BJ (cell line): ENCODE measurements around the gene ARHGAP42. TPM values are rescaled to one million over a fixed set of nuclear protein-coding genes. Genes with fewer than 3 reads are reported as not detected.

Experiments
- CTCF ChIA-PET: fragments of 350-600 bp; formaldehyde crosslinking; extraction: SDS; loops from one replicate; lab custom pipeline; 2021; ENCODE audit warnings: antibody characterized with exemption, inconsistent platforms; lab: Yijun Ruan, JAX
- POLR2A ChIA-PET: fragments of 300-600 bp; sonication (Branson Sonifier 250); formaldehyde crosslinking; extraction: SDS; loops from one replicate; lab custom pipeline; 2021; ENCODE audit warnings: antibody characterized with exemption; lab: Charles Lee
- DNase-seq: peaks from one replicate; pipeline ENCODE4 v3.0.0-alpha.2; 2011; ENCODE audit warnings: low read depth
- H3K27me3 ChIP-seq: 2 replicates; pipeline ENCODE4 v1.6.0; 2011; ENCODE audit warnings: low read length; ENCODE audit not compliant: control insufficient read depth, insufficient read depth
- H3K36me3 ChIP-seq: 2 replicates; pipeline ENCODE4 v1.5.1; 2011; ENCODE audit warnings: low read length; ENCODE audit not compliant: control insufficient read depth, insufficient read depth
- H3K4me3 ChIP-seq: 2 replicates; pipeline ENCODE4 v1.5.1; 2011; ENCODE audit warnings: low read depth, mild to moderate bottlenecking, control low read depth, low read length
- CTCF ChIP-seq: IDR thresholded peaks from 2 replicates; pipeline ENCODE4 v1.5.1; 2011; ENCODE audit warnings: low read depth, mild to moderate bottlenecking, control low read depth, inconsistent platforms, low read length, moderate library complexity; ENCODE audit not compliant: insufficient read depth
- polyA plus RNA-seq: library from polyadenylated mRNA; depleted of rRNA; stranded (reverse); fragments of >200 nt; gene quantifications from 2 replicates; pipeline ENCODE4 v1.2.3, GENCODE V29; 2011

Gene ARHGAP42
- polyA plus RNA-seq, 1 experiment: 0.76 TPM

- CTCF ChIA-PET: interaction anchor here (1.2 kb wide), 1 partner anchor 18 kb away, joined by 3 read pairs; no protein-coding TSS in a partner anchor
- Histone ChIP-seq H3K36me3 (no peaks in the 10 kb centered on the region), H3K4me3 (no peak overlapping the region), H3K27me3 (peaks cover 1% of the 10 kb centered on the region; the same call in 1 of the 2 replicates)
- no peak for TF ChIP-seq CTCF
- POLR2A ChIA-PET: no interaction called here
- DNase-seq: no peak
Observed at GRCh38 chr11:100812517-100812916, 125.4 kb downstream of the ARHGAP42 start.

- Histone ChIP-seq H3K36me3 (no peaks in the 10 kb centered on the region), H3K4me3 (no peak overlapping the region), H3K27me3 (peaks cover 1% of the 10 kb centered on the region; the same call in 1 of the 2 replicates)
- POLR2A ChIA-PET: no interaction called here
- CTCF ChIA-PET: interaction anchor here (1.0 kb wide), 1 partner anchor 133 kb away, joined by 3 read pairs; no protein-coding TSS in a partner anchor
- TF ChIP-seq CTCF: no peak
- no peak for DNase-seq
Observed at GRCh38 chr11:100815787-100816330, 128.8 kb downstream of the ARHGAP42 start.

- H3K27me3 ChIP-seq: peaks cover 1% of the 10 kb centered on the region
- no peak overlapping the region for H3K4me3 ChIP-seq
- no peak for DNase-seq
- ChIA-PET POLR2A (no interaction called here), CTCF (interaction anchor here (0.9 kb wide), 1 partner anchor 253 kb away, joined by 4 read pairs; no protein-coding TSS in a partner anchor)
- no peak for TF ChIP-seq CTCF
- no peaks in the 10 kb centered on the region for H3K36me3 ChIP-seq
Observed at GRCh38 chr11:100816823-100817222, 129.7 kb downstream of the ARHGAP42 start.

- H3K4me3 ChIP-seq: no peak overlapping the region
- ChIA-PET POLR2A (no interaction called here), CTCF (interaction anchor here (0.9 to 1.0 kb wide), 2 partner anchors 12 to 13 kb away, joined by 3 to 4 read pairs; no protein-coding TSS in a partner anchor)
- H3K27me3 ChIP-seq: no peaks in the 10 kb centered on the region; the same call in 1 of the 2 replicates
- no peak for TF ChIP-seq CTCF
- no peaks in the 10 kb centered on the region for H3K36me3 ChIP-seq
- DNase-seq: no peak
Observed at GRCh38 chr11:100817620-100818019, 130.5 kb downstream of the ARHGAP42 start.

GRCh38 chr11:100820621-100821020, 133.5 kb downstream of the ARHGAP42 start:
- no peak overlapping the region for H3K4me3 ChIP-seq
- no peak for DNase-seq
- ChIA-PET POLR2A (no interaction called here), CTCF (interaction anchor here (0.7 to 1.3 kb wide), 2 partner anchors 85 to 133 kb away, joined by 3 to 13 read pairs; no protein-coding TSS in a partner anchor)
- peaks cover 2% of the 10 kb centered on the region; the same call in 1 of the 2 replicates for H3K27me3 ChIP-seq
- H3K36me3 ChIP-seq: no peaks in the 10 kb centered on the region
- TF ChIP-seq CTCF: no peak
